ENCODE measurements around the gene SLC6A19. TPM values are rescaled to one million over a fixed set of nuclear protein-coding genes. Genes with fewer than 3 reads are reported as not detected.

Gene SLC6A19
- total and polyA plus RNA-seq, 8 donors = 0.13 to 5.5 (median 0.43) TPM; not detected in 3

DNA sequence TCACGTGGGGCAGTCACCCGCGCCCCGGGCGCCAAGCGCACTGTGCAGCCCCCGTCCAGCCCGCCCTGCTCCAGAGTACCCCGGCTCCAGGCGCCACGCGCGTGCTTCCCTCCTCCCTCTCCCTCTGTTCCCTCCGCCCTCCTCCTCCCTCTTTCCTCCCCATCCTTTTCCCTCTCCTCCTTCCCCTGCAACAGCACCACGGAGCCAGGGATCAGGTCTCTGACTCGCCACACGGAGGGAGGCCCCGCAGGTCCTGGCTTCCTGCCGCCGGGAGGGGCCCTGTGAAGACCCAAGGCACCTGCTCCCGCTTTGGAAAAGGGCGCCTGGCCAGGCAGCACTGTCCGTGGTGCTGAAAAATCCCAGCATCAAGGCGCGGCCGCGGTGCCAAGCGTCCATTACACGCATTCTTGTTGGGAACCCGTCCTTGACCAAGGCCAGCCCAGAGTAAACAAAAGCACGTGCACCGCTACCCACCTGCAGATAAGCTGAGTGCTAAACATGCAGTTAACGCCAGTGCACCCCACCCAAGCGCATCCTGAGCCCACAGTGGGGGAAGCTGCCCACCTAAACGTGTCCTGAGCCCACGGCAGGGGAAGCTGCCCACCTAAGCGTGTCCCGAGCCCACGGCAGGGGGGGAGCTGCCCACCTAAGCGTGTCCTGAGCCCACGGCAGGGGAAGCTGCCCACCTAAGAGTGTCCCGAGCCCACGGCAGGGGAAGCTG lies 45.5 kb downstream of the SLC6A19 start:
- TF ChIP-seq POLR2A (IDR thresholded peaks at IDR 0.05) (no peak), POLR2AphosphoS5 (IDR thresholded peaks at IDR 0.05) (no peak), EP300 (IDR thresholded peaks at IDR 0.05) (no peak)
- TF ChIP-seq, protein P1, sequence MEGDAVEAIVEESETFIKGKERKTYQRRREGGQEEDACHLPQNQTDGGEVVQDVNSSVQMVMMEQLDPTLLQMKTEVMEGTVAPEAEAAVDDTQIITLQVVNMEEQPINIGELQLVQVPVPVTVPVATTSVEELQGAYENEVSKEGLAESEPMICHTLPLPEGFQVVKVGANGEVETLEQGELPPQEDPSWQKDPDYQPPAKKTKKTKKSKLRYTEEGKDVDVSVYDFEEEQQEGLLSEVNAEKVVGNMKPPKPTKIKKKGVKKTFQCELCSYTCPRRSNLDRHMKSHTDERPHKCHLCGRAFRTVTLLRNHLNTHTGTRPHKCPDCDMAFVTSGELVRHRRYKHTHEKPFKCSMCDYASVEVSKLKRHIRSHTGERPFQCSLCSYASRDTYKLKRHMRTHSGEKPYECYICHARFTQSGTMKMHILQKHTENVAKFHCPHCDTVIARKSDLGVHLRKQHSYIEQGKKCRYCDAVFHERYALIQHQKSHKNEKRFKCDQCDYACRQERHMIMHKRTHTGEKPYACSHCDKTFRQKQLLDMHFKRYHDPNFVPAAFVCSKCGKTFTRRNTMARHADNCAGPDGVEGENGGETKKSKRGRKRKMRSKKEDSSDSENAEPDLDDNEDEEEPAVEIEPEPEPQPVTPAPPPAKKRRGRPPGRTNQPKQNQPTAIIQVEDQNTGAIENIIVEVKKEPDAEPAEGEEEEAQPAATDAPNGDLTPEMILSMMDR (IDR thresholded peaks at IDR 0.05) = no peak
- Histone ChIP-seq H3K27ac (no peak overlapping the region), H3K36me3 (no peaks in the 10 kb centered on the region), H3K9me3 (no peaks in the 10 kb centered on the region), H3K4me3 (no peak overlapping the region), H3K27me3 (peaks cover 8 to 80% (median 28%) of the 10 kb centered on the region in 3 donors), H3K4me1 (peaks cover 0 to 15% (median 8%) of the 10 kb centered on the region in 4 donors)
- intact Hi-C loops (cut with DNase I; ENCODE audit: low total_unique reads) = no loop called here
- WGBS, 5 donors = 13 to 22% (median 20%) methylated on average over 31 to 43 of the region's 43 CpGs
- DNase-seq = peak; percentile 66 to 88

GRCh38 chr5:1247811-1248210 lies 46.4 kb downstream of the SLC6A19 start:
- TF ChIP-seq POLR2AphosphoS5 (IDR thresholded peaks at IDR 0.05) = no peak
- TF ChIP-seq POLR2A (IDR thresholded peaks at IDR 0.05) = no peak
- TF ChIP-seq EP300 (IDR thresholded peaks at IDR 0.05) = no peak
- TF ChIP-seq, protein P1 (IDR thresholded peaks at IDR 0.05) = no peak
- Histone ChIP-seq H3K27me3 (peaks cover 8 to 84% (median 28%) of the 10 kb centered on the region in 3 donors), H3K36me3 (no peaks in the 10 kb centered on the region), H3K4me1 (peaks cover 0 to 15% (median 8%) of the 10 kb centered on the region in 4 donors), H3K9me3 (no peaks in the 10 kb centered on the region), H3K27ac (no peak overlapping the region), H3K4me3 (no peak overlapping the region)
- intact Hi-C loops (cut with DNase I; ENCODE audit: low total_unique reads) = no loop called here
- WGBS, 5 donors = 71 to 78% (median 74%) methylated on average over 5 to 6 of the region's 6 CpGs
- DNase-seq = no peak

- H3K27me3 ChIP-seq = peaks cover 8 to 66% (median 17%) of the 10 kb centered on the region in 3 donors
Observed at GRCh38 chr5:1249366-1250280, 48.2 kb downstream of the SLC6A19 start.

GRCh38 chr5:1251678-1252580 lies 50.5 kb downstream of the SLC6A19 start:
- Histone ChIP-seq H3K9me3 (no peaks in the 10 kb centered on the region), H3K4me1 (peaks cover 0 to 1% (median 0%) of the 10 kb centered on the region in 4 donors), H3K27ac (no peak overlapping the region), H3K36me3 (no peaks in the 10 kb centered on the region), H3K4me3 (no peak overlapping the region), H3K27me3 (peaks cover 0 to 43% (median 0%) of the 10 kb centered on the region in 3 donors)
- DNase-seq = peak in 1 of 2 donors; percentile 66
- TF ChIP-seq POLR2A (IDR thresholded peaks at IDR 0.05) = no peak
- TF ChIP-seq POLR2AphosphoS5 (IDR thresholded peaks at IDR 0.05) = no peak
- TF ChIP-seq, protein P1 (IDR thresholded peaks at IDR 0.05) = no peak
- TF ChIP-seq EP300 (IDR thresholded peaks at IDR 0.05) = no peak
- intact Hi-C loops (cut with DNase I; ENCODE audit: low total_unique reads) = no loop called here
- WGBS, 5 donors = 47 to 60% (median 51%) methylated on average over 23 to 27 of the region's 27 CpGs

More at GRCh38 chr5:1249366-1250280, 48.2 kb downstream of the SLC6A19 start:
- Histone ChIP-seq H3K4me1 (peaks cover 0 to 15% (median 8%) of the 10 kb centered on the region in 4 donors), H3K27ac (no peak overlapping the region), H3K36me3 (no peaks in the 10 kb centered on the region), H3K4me3 (no peak overlapping the region), H3K9me3 (no peaks in the 10 kb centered on the region)
- 71 to 83% (median 75%) methylated on average over 15 to 29 of the region's 29 CpGs for WGBS, 5 donors
- no peak for DNase-seq
- intact Hi-C loops (cut with DNase I; ENCODE audit: low total_unique reads) = no loop called here
- TF ChIP-seq EP300 (IDR thresholded peaks at IDR 0.05) = no peak

Data from stomach (tissue), 9 donors.